Body of pancreas (tissue), 4 donors: ENCODE data around the gene NPIPA8. TPM values are rescaled to one million over a fixed set of nuclear protein-coding genes. Genes with fewer than 3 reads are reported as not detected.
"Not testable (repeated sequence)": the region's sequence is repeated elsewhere in the genome, so short reads cannot be mapped to it uniquely, and the experiment has no call there.

Source experiments
- ATAC-seq: fragments of 150-250 bp; one replicate; pipeline ENCODE4 v1.9.1; 2016
- DNase-seq, 4 donors: peaks; one replicate each; pipeline ENCODE4 v3.0.0-alpha.2; 2019
- H3K27ac ChIP-seq, 4 donors: fragments of 200-600 bp; sonication (generic); 1 replicate in 3 of 4; 2 replicates in 1 of 4; pipeline versions ENCODE4 v1.5.1 to v1.6.1; 2016 to 2019; ENCODE audit warnings: mild to moderate bottlenecking in 1 of 4, mixed read lengths in 1 of 4, moderate library complexity in 1 of 4
- H3K27me3 ChIP-seq, 2 donors: fragments of 200-600 bp; sonication (generic); one replicate each; pipeline ENCODE4 v1.6.0; 2016; ENCODE audit warnings: mild to moderate bottlenecking in 1 of 2
- H3K36me3 ChIP-seq, 2 donors: fragments of 200-600 bp; sonication (generic); replicated peaks in 1 of 2; 2 replicates each; pipeline ENCODE4 v1.5.1; 2016; ENCODE audit warnings: low read depth in 2 of 2; ENCODE audit not compliant: insufficient read depth in 1 of 2
- H3K4me1 ChIP-seq: fragments of 200-600 bp; sonication (generic); one replicate; pipeline ENCODE4 v1.6.0; 2016
- H3K4me3 ChIP-seq, 2 donors: fragments of 200-600 bp; sonication (generic); 1 replicate in 1 of 2; 2 replicates in 1 of 2; pipeline ENCODE4 v1.5.1; 2016 to 2019
- H3K9me3 ChIP-seq, 3 donors: fragments of 200-600 bp; sonication (generic); 1 replicate in 2 of 3; 2 replicates in 1 of 3; pipeline ENCODE4 v1.5.1; 2016
- WGBS, 2 donors: methylation state at CpG; one replicate each; pipeline ENCODE4 v1.1.5; 2017; 5-methylcytosine and 5-hydroxymethylcytosine counted together
- intact Hi-C: fragments of 100-400 bp; cut with DNase I; formaldehyde crosslinking; loops from one replicate; pipeline ENCODE4 v1.15.1; 2023
- microRNA-seq, 2 donors: library from miRNA; unstranded; fragments of <30 nt; microRNA quantifications; one replicate each; pipeline ENCODE4, GENCODE V29; 2016; ENCODE audit warnings: borderline number of aligned reads in 2 of 2, borderline replicate concordance in 2 of 2
- small RNA-seq: library from RNA; depleted of rRNA; stranded (forward); fragments of <200 nt; gene quantifications from one replicate; pipeline ENCODE3, GENCODE V24; 2016
- total RNA-seq, 2 donors: library from RNA; depleted of rRNA; stranded (reverse); fragments of >200 nt; gene quantifications; one replicate each; pipeline ENCODE4 v1.1.0, GENCODE V29; 2016

The NPIPA8 gene
- total RNA-seq, 2 donors from 2014 or later, result not detected

DNA sequence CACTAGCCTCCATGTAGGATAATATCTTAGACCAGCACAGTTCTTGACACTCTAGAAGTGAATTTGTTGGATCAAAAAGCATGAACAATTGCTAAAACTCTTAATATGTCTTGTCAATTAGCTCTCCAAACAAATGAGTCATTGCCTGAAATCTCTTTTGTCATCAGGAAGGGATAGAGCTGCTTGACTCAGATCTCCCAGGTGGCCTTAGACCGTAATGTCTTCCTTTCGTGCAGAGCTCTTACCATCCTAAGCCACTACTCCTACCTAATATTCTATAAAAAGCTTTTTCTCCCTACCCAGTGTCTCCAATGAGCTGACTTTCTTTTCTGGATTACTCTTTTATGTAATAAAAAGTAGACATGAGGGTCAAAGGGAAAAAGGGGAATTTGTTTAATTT lies 66.4 kb downstream of the NPIPA8 start:
- not testable (repeated sequence) for DNase-seq, H3K27me3 ChIP-seq
- whole genome bisulfite sequencing, 2 donors, result 83% methylated on average over 1 of the region's 2 CpGs; no CpG with 5 or more reads in 1 of the 2 donors

More for the DNA sequence above, 66.4 kb downstream of the NPIPA8 start:
- intact Hi-C loops, H3K4me1 ChIP-seq, ATAC-seq, H3K36me3 ChIP-seq, H3K9me3 ChIP-seq, H3K4me3 ChIP-seq, H3K27ac ChIP-seq: not testable (repeated sequence)

Small RNA genes within 50 kb of the gene (microRNA-seq; reads per million reads assigned to microRNA genes)
- gene MIR6511A4 (0 reads per million in 2 donors), gene MIR6770-3 (0 reads per million in 2 donors)

Small RNA genes within 50 kb of the gene (small RNA-seq; reads per million reads assigned to genes)
- gene AC126755.6, result not detected
- not detected for gene MIR6511A4
- not detected for gene MIR6770-3

Other genes with a start within 250 kb of the NPIPA8 start
- 100 to 1,000 TPM in 1 of 2 donors, 10 to 100 TPM in 1; 89.0 to 172 TPM for gene NOMO2, start 225.4 kb upstream of the NPIPA8 start, total RNA-seq